ENCODE measurements around the gene OVCH1.

OVCH1 gene, protein sequence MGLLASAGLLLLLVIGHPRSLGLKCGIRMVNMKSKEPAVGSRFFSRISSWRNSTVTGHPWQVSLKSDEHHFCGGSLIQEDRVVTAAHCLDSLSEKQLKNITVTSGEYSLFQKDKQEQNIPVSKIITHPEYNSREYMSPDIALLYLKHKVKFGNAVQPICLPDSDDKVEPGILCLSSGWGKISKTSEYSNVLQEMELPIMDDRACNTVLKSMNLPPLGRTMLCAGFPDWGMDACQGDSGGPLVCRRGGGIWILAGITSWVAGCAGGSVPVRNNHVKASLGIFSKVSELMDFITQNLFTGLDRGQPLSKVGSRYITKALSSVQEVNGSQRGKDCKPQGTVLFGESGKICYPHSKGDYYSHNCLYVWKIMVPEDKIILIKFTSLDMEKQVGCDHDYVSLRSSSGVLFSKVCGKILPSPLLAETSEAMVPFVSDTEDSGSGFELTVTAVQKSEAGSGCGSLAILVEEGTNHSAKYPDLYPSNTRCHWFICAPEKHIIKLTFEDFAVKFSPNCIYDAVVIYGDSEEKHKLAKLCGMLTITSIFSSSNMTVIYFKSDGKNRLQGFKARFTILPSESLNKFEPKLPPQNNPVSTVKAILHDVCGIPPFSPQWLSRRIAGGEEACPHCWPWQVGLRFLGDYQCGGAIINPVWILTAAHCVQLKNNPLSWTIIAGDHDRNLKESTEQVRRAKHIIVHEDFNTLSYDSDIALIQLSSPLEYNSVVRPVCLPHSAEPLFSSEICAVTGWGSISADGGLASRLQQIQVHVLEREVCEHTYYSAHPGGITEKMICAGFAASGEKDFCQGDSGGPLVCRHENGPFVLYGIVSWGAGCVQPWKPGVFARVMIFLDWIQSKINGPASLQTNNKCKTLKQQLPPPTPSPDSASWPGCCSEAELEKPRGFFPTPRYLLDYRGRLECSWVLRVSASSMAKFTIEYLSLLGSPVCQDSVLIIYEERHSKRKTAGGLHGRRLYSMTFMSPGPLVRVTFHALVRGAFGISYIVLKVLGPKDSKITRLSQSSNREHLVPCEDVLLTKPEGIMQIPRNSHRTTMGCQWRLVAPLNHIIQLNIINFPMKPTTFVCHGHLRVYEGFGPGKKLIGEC

DNA sequence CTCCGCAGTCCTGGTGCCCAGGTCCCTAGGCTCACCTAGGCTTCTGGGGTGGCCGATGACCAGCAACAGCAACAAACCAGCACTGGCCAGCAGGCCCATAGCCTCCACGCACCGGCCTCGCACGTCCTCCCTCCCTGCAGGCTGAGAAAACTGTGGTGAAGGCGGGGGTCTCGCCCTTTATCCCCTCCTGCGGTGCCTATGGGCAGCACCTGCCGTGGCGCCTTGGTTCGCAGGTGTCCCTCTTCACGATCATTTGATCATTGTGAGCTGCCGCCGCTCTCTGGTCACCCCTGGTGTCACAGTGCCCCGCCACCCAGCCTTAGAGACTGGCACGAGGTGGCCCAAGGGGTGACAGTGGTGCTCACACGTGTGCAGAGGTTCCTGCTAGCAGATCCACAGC lies at the start of gene OVCH1:
Gene OVCH1, minus strand, starts transcription at position 99 of the 400 bp plus-strand sequence. Its CDS starts 0 bp downstream, at position 99.
- Histone ChIP-seq H3K9ac (ENCODE audit: low read length) (no peak within 1 kb of the TSS), H3K27me3 (ENCODE audit: control insufficient read depth, insufficient read depth, low read length) (no peaks in the 10 kb centered on the region), H3K36me3 (ENCODE audit: control insufficient read depth, insufficient read depth, low read length) (no peaks in the 10 kb centered on the region), H3K4me1 (ENCODE audit: control insufficient read depth, insufficient read depth, low read length) (no peaks in the 10 kb centered on the region), H3K4me3 (ENCODE audit: low read length) (no peak within 1 kb of the TSS), H3K27ac (ENCODE audit: low read depth, low read length) (no peak within 1 kb of the TSS)

DNA sequence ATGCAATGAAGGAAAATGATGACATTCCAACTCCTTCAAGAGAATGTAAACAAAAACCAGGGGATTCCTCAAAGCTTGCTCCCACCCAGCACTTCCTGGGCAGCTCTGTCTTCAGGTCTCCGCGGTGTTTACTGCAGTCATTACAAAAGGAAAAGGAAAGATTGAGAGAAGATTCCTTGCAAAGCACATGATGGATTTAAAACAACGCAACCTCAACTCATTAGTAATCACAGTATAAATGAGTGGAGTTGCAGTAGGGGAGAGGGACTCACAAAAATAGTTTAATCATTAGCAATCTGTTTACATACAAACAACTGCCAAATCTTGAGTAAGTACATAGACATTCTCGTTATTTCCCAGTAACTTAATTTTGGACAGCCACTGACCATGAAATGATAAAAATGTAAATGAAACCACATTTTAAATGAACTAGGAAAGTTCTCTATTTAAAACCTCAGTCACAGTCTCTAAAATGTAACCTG lies 49.7 kb upstream of the OVCH1 start:
- Histone ChIP-seq H3K36me3 (ENCODE audit: control insufficient read depth, insufficient read depth, low read length) (no peaks in the 10 kb centered on the region), H3K27me3 (ENCODE audit: control insufficient read depth, insufficient read depth, low read length) (no peaks in the 10 kb centered on the region), H3K9ac (ENCODE audit: low read length) (no peak overlapping the region), H3K27ac (ENCODE audit: low read depth, low read length) (no peak overlapping the region), H3K4me3 (ENCODE audit: low read length) (no peak overlapping the region), H3K4me1 (ENCODE audit: control insufficient read depth, insufficient read depth, low read length) (no peaks in the 10 kb centered on the region)

DNA sequence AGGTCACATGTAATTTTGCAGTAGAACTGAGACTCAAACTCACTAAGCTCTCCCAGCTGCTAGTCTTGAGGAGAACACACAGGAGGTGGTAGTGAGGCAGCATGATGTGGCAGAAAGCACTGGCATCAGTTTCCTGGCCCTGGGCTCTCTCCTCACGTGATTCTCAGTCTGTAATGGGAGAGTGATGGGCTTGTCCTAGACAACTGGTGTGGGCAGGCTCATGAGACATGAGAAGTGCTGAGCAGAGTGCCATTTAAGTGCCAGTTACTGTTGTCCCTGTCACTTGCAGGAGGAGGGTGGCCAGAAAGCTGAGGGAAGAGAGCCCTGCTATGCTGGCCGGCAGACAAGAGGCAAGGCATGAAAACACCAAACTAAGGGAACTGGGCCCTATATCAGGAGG lies 48.5 kb upstream of the OVCH1 start:
- H3K9ac ChIP-seq (ENCODE audit: low read length), result no peak overlapping the region
- no peaks in the 10 kb centered on the region for H3K36me3 ChIP-seq (ENCODE audit: control insufficient read depth, insufficient read depth, low read length)
- no peak overlapping the region for H3K27ac ChIP-seq (ENCODE audit: low read depth, low read length)
- no peaks in the 10 kb centered on the region for H3K4me1 ChIP-seq (ENCODE audit: control insufficient read depth, insufficient read depth, low read length)
- H3K27me3 ChIP-seq (ENCODE audit: control insufficient read depth, insufficient read depth, low read length), result no peaks in the 10 kb centered on the region
- H3K4me3 ChIP-seq (ENCODE audit: low read length), result no peak overlapping the region

DNA sequence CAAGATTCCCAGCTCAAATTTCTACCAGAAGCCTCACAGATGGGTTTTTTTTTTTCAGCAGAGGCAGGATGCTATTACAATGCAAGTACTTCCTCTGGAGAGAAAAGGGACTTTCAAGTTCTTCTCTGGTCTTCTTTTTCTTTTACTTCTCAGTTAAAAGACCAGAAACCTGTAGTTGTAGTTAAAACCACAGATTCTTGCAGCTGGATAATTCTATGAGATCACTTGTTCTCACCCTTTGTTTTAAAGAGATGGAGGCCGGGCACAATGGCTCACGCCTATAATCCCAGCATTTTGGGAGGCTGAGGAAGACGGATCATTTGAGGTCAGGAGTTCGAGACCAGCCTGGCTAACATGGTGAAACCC lies 47.6 kb upstream of the OVCH1 start:
- Histone ChIP-seq H3K9ac (ENCODE audit: low read length) (no peak overlapping the region), H3K27me3 (ENCODE audit: control insufficient read depth, insufficient read depth, low read length) (no peaks in the 10 kb centered on the region), H3K36me3 (ENCODE audit: control insufficient read depth, insufficient read depth, low read length) (no peaks in the 10 kb centered on the region)

DNA sequence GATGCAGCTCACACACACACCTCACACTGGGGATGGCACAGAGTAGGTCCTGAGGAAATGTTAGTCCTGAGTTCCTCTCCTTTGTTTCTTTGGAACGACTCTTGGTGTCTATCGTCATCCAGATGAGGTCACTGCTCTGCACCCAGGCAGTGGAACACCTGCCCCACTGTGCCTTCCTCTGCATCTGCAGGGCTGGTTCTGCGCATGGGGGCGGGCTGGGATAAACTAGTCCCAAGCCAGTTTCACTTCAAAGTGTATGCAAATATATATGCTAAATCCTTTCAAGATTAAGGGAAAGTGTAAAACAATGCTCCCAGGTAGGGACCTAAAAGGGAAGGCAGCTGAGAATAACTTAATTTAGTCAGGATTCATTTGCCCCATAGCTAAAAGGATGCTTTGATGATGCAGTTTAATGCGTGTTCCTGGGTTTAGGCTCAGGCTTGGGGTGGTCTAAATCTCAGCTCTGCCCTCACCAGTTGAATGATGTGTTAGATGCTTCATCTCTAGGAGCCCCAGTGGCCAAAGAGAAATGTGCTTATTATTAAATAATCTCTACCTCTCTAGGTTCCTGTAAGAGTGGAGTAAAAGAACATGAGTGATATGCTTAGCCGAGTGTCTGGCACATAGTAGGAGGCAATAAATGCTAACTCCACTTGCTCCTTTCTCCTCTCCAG lies 47.1 kb upstream of the OVCH1 start:
- H3K27ac ChIP-seq (ENCODE audit: low read depth, low read length), result no peak overlapping the region
- no peaks in the 10 kb centered on the region for H3K27me3 ChIP-seq (ENCODE audit: control insufficient read depth, insufficient read depth, low read length)

More for the DNA sequence above, 47.6 kb upstream of the OVCH1 start:
- no peak overlapping the region for H3K27ac ChIP-seq (ENCODE audit: low read depth, low read length)
- H3K4me3 ChIP-seq (ENCODE audit: low read length), result no peak overlapping the region
- H3K4me1 ChIP-seq (ENCODE audit: control insufficient read depth, insufficient read depth, low read length), result no peaks in the 10 kb centered on the region

DNA sequence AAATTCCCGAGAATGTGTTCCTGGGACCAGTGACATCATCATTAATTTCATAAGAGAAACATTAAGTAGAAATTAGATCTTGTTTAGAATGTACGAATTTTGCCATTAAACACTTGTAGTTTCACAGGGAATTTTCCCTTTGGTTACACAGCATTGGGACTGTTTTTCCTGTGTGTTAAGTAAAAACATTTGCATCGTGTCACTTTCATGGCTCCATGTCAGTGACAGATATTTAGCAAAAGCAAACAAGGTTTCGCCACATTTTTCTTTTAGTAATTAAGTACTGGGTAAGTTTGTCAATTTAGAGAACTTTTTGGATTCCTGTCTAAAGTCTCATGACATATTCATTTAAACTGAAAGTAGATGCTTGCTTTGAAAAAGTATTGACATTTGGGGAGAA lies 45.5 kb upstream of the OVCH1 start:
- no peaks in the 10 kb centered on the region for H3K27me3 ChIP-seq (ENCODE audit: control insufficient read depth, insufficient read depth, low read length)
- no peak overlapping the region for H3K4me3 ChIP-seq (ENCODE audit: low read length)
- H3K27ac ChIP-seq (ENCODE audit: low read depth, low read length), result no peak overlapping the region
- H3K9ac ChIP-seq (ENCODE audit: low read length), result no peak overlapping the region
- no peaks in the 10 kb centered on the region for H3K36me3 ChIP-seq (ENCODE audit: control insufficient read depth, insufficient read depth, low read length)
- H3K4me1 ChIP-seq (ENCODE audit: control insufficient read depth, insufficient read depth, low read length), result no peaks in the 10 kb centered on the region

More for the DNA sequence above, 47.1 kb upstream of the OVCH1 start:
- H3K36me3 ChIP-seq (ENCODE audit: control insufficient read depth, insufficient read depth, low read length), result no peaks in the 10 kb centered on the region
- no peak overlapping the region for H3K4me3 ChIP-seq (ENCODE audit: low read length)
- H3K4me1 ChIP-seq (ENCODE audit: control insufficient read depth, insufficient read depth, low read length), result no peaks in the 10 kb centered on the region
- H3K9ac ChIP-seq (ENCODE audit: low read length), result no peak overlapping the region

DNA sequence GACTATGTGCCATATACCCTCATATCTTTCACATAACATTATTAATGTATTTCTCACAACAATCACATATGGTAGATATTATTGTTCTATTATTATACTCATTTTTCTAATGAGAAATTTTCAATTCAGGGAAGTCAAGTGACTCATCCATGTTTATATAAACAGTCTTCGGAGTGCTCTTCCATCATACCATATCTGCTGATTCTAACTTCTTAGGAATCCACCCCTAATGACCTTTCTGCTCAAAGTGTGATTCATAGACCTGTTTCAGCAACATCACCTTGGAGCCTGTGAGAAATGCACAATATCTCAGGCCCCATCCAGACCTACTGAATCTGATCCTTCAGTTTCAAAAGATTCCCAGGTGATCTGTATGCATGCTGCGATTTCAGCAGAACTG lies 39.8 kb upstream of the OVCH1 start:
- Histone ChIP-seq H3K4me1 (ENCODE audit: control insufficient read depth, insufficient read depth, low read length) (no peaks in the 10 kb centered on the region), H3K27me3 (ENCODE audit: control insufficient read depth, insufficient read depth, low read length) (no peaks in the 10 kb centered on the region), H3K9ac (ENCODE audit: low read length) (no peak overlapping the region), H3K4me3 (ENCODE audit: low read length) (no peak overlapping the region), H3K27ac (ENCODE audit: low read depth, low read length) (no peak overlapping the region), H3K36me3 (ENCODE audit: control insufficient read depth, insufficient read depth, low read length) (no peaks in the 10 kb centered on the region)

DNA sequence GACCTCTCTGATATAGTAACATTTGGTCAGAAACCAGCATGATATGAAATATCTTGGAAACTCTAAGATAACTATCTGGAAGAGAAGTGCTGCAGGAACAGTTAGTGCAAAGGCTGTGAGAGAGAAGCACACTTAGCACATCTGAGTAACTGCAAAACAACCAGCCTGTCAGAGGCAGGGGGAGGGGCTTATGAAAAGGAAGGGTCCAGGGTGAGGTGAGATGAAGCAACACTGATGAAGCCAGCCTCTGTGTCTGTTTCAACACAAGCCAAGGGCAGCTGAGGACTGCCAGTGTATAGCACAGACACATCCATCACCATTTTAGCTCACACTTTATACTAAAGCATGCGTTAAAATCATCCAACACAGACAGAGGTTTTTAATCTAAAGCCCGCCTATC lies 37.4 kb upstream of the OVCH1 start:
- Histone ChIP-seq H3K27ac (ENCODE audit: low read depth, low read length) (no peak overlapping the region), H3K27me3 (ENCODE audit: control insufficient read depth, insufficient read depth, low read length) (no peaks in the 10 kb centered on the region), H3K4me3 (ENCODE audit: low read length) (no peak overlapping the region), H3K36me3 (ENCODE audit: control insufficient read depth, insufficient read depth, low read length) (no peaks in the 10 kb centered on the region), H3K9ac (ENCODE audit: low read length) (no peak overlapping the region), H3K4me1 (ENCODE audit: control insufficient read depth, insufficient read depth, low read length) (no peaks in the 10 kb centered on the region)

DNA sequence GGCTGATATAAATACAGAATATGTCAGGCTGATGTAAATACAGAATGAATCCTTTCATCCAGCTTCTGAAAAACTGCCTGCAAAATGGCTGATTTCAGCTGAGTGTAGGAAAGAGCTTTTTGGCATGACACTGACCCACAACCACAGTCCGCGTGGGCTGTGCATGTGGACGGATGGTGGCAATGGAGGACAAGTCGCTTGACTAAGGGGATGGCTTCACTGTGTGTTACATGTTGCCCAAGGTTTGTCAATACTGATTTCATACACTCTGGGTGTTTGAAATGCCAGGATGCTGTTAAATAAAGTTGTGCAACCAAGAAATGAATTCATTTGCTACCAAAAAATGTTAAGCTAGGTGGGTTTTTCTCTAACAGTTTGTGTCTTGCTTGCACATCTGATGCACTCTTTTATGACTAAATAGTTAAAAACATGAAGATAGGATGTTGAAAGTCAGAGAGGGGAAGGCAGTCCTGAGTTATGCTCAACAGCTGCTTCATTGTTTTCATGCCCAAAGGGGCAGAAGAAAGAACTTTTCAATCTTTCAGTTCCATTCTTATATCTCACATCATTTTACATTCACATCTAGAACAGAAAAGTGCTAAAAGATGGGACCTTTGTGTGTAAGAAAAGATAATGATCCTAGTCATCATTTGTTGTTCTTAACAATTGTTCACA lies 36.5 kb upstream of the OVCH1 start:
- no peak overlapping the region for H3K27ac ChIP-seq (ENCODE audit: low read depth, low read length)
- H3K27me3 ChIP-seq (ENCODE audit: control insufficient read depth, insufficient read depth, low read length), result no peaks in the 10 kb centered on the region
- H3K4me1 ChIP-seq (ENCODE audit: control insufficient read depth, insufficient read depth, low read length), result no peaks in the 10 kb centered on the region
- H3K4me3 ChIP-seq (ENCODE audit: low read length), result no peak overlapping the region
- no peaks in the 10 kb centered on the region for H3K36me3 ChIP-seq (ENCODE audit: control insufficient read depth, insufficient read depth, low read length)
- H3K9ac ChIP-seq (ENCODE audit: low read length), result no peak overlapping the region

DNA sequence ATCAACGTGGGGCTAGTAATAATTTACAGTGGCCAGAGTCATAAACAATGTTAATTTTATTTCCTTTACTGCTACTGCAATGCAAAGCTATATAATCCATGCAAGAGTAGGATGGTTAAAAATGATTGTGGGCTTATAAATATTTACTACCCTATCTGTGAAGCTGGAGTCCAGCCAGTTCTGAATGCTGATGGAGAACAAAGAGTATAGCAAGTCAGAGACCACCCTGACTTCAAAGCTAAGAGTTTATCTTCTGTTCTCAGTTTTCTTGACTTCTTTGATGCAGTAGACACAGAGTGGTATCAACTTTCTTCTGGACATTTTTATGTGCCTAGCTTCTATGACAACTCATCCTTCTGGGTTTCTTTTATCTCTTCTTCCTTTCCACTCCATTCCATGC lies 34.0 kb upstream of the OVCH1 start:
- Histone ChIP-seq H3K4me3 (ENCODE audit: low read length) (no peak overlapping the region), H3K27ac (ENCODE audit: low read depth, low read length) (no peak overlapping the region), H3K36me3 (ENCODE audit: control insufficient read depth, insufficient read depth, low read length) (no peaks in the 10 kb centered on the region), H3K27me3 (ENCODE audit: control insufficient read depth, insufficient read depth, low read length) (no peaks in the 10 kb centered on the region), H3K9ac (ENCODE audit: low read length) (no peak overlapping the region), H3K4me1 (ENCODE audit: control insufficient read depth, insufficient read depth, low read length) (no peaks in the 10 kb centered on the region)

DNA sequence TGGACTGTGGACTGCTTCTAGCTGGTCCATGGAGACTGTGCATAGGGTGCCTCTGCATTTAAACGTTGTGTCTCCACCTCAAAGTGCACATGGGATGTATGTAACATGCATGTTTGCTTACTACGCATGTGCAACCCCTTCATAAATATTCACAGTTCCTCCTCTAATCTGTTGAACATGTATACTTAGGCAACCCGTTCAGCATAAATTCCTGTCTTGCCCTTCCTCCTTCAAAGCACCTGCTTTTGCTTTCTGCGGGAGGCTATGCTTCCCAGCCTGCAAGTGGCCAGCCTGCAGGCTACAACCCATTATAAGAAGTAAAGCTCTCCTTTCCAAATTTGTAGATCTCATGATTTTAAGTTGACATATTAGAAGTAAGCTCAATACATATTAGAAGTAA lies 33.0 kb upstream of the OVCH1 start:
- H3K4me3 ChIP-seq (ENCODE audit: low read length), result no peak overlapping the region
- H3K36me3 ChIP-seq (ENCODE audit: control insufficient read depth, insufficient read depth, low read length), result no peaks in the 10 kb centered on the region
- H3K9ac ChIP-seq (ENCODE audit: low read length), result no peak overlapping the region
- no peaks in the 10 kb centered on the region for H3K27me3 ChIP-seq (ENCODE audit: control insufficient read depth, insufficient read depth, low read length)
- no peak overlapping the region for H3K27ac ChIP-seq (ENCODE audit: low read depth, low read length)
- H3K4me1 ChIP-seq (ENCODE audit: control insufficient read depth, insufficient read depth, low read length), result no peaks in the 10 kb centered on the region

Measured in rectal smooth muscle tissue (tissue), 1 donor.